Ovary (tissue), 9 donors: ENCODE results near the gene TMEM37. TPM values are rescaled to one million over a fixed set of nuclear protein-coding genes. Genes with fewer than 3 reads are reported as not detected.

ENCODE experiments used
- DNase-seq, 5 donors: peaks; one replicate each; pipeline ENCODE4 v3.0.0-alpha.2; 2019 to 2020
- H3K27ac ChIP-seq, 2 donors: fragments of 200-600 bp; one replicate each; pipeline versions ENCODE4 v1.5.1 to v1.8.0; 2019 to 2022
- H3K27me3 ChIP-seq: fragments of 200-600 bp; one replicate; pipeline ENCODE4 v1.8.0; 2022
- H3K36me3 ChIP-seq: fragments of 200-600 bp; sonication (generic); one replicate; pipeline ENCODE4 v1.5.1; 2019
- H3K4me1 ChIP-seq: one replicate; pipeline ENCODE4 v1.8.1; 2013; ENCODE audit warnings: mild to moderate bottlenecking, moderate library complexity; ENCODE audit not compliant: insufficient read depth
- H3K4me3 ChIP-seq: fragments of 200-600 bp; sonication (generic); one replicate; pipeline ENCODE4 v1.5.1; 2017
- H3K9me3 ChIP-seq, 2 donors: fragments of 200-600 bp in 1 of 2; sonication (generic) in 1 of 2; one replicate each; pipeline versions ENCODE4 v1.5.1 to v1.8.1; 2013 to 2019; ENCODE audit warnings: mild to moderate bottlenecking in 1 of 2, moderate library complexity in 1 of 2
- CTCF ChIP-seq, 3 donors: fragments of 450-650 bp in 2 of 3; fragments of 200-600 bp in 1 of 3; IDR thresholded peaks; one replicate each; pipeline versions ENCODE4 v1.5.1 to v1.8.0; 2016 to 2022; ENCODE audit warnings: antibody characterized with exemption in 3 of 3, mild to moderate bottlenecking in 1 of 3
- EP300 ChIP-seq: sonication (generic); formaldehyde crosslinking; IDR thresholded peaks from one replicate; pipeline ENCODE4 v1.6.1; 2017; ENCODE audit warnings: antibody characterized with exemption
- POLR2A ChIP-seq: fragments of 450-650 bp; IDR thresholded peaks from one replicate; pipeline ENCODE4 v1.6.1; 2017; ENCODE audit warnings: antibody characterized with exemption, mild to moderate bottlenecking, moderate library complexity
- WGBS, 3 donors: extraction: QIAGEN DNeasy Blood & Tissue Kit in 1 of 3; methylation state at CpG; one replicate each; pipeline versions ENCODE4 v1.1.5 to v1.1.7; 2013 to 2017; 5-methylcytosine and 5-hydroxymethylcytosine counted together
- intact Hi-C, 4 donors: fragments of 100-400 bp; cut with DNase I; formaldehyde crosslinking; loops; one replicate each; pipeline versions ENCODE4 v1.11.0 to v1.15.1; 2022 to 2023
- polyA plus RNA-seq, 2 donors: library from polyadenylated mRNA; stranded (reverse); fragments of 200-250 nt in 1 of 2; fragments of 350-450 nt in 1 of 2; fragmentation: Illumina TruSeq in 1 of 2; extraction: RNeasy Lipid Tissue Mini Kit (QIAGEN cat#74804) in 1 of 2; gene quantifications; one replicate each; pipeline ENCODE4 v1.2.3, GENCODE V29; 2013 to 2014
- total RNA-seq, 7 donors: library from RNA; depleted of rRNA in 2 of 7; stranded (reverse); fragments of >200 nt in 2 of 7; fragmentation: NEBNext Ultra II Directional in 3 of 7; extraction: Animal tissue kit (Norgen Biotek cat#: 25700) in 3 of 7; gene quantifications; one replicate each; pipeline versions ENCODE4 v1.1.0 to v1.2.4, GENCODE V29; 2016 to 2023
- donor health status: DM: no; HTN: no; CAD: no; lungs with moderate emphysema.
- donor health status: DM: no; HTN: no; CAD: no.
- donor health status: Bipolar disorder and iron deficiency.
- donor health status: DM: yes; HTN: yes; CAD: no.
- donor health status: DM: no; HTN: no; CAD: no.
- donor health status: DM: yes; HTN: yes; CAD: no.

The TMEM37 gene
- total and polyA plus RNA-seq, 9 donors = 9.5 to 32.5 (median 18.1) TPM

- Histone ChIP-seq H3K4me1 (peaks cover 4% of the 10 kb centered on the region), H3K27me3 (no peaks in the 10 kb centered on the region), H3K36me3 (no peaks in the 10 kb centered on the region), H3K27ac (no peak overlapping the region), H3K4me3 (no peak overlapping the region), H3K9me3 (no peaks in the 10 kb centered on the region)
- 64 to 79% (median 71%) methylated on average over 7 of the region's 7 CpGs for WGBS, 3 donors
- TF ChIP-seq POLR2A = no peak
- TF ChIP-seq CTCF (IDR thresholded peaks at IDR 0.05) = no peak
- TF ChIP-seq EP300 = no peak
- intact Hi-C loops = no loop called here
- DNase-seq = no peak
Measured at GRCh38 chr2:119435953-119436297, 4.3 kb downstream of the TMEM37 start.

GRCh38 chr2:119436993-119437772, 5.5 kb downstream of the TMEM37 start:
- intact Hi-C loops = no loop called here
- no peak overlapping the region for H3K27ac ChIP-seq
- TF ChIP-seq POLR2A (no peak), CTCF (IDR thresholded peaks at IDR 0.05) (no peak), EP300 (no peak)
- H3K4me1 ChIP-seq = peaks cover 4% of the 10 kb centered on the region
- no peaks in the 10 kb centered on the region for H3K27me3 ChIP-seq
- H3K36me3 ChIP-seq = no peaks in the 10 kb centered on the region
- H3K4me3 ChIP-seq = no peak overlapping the region
- no peak for DNase-seq
- 88 to 93% (median 88%) methylated on average over 21 to 22 of the region's 22 CpGs for WGBS, 3 donors
- H3K9me3 ChIP-seq = no peaks in the 10 kb centered on the region

GRCh38 chr2:119438128-119438656, 6.5 kb downstream of the TMEM37 start:
- Histone ChIP-seq H3K4me3 (no peak overlapping the region), H3K36me3 (no peaks in the 10 kb centered on the region), H3K9me3 (no peaks in the 10 kb centered on the region), H3K27me3 (no peaks in the 10 kb centered on the region), H3K4me1 (peaks cover 1% of the 10 kb centered on the region), H3K27ac (no peak overlapping the region)
- TF ChIP-seq EP300 (no peak), CTCF (IDR thresholded peaks at IDR 0.05) (no peak), POLR2A (no peak)
- intact Hi-C loops = no loop called here
- WGBS, 3 donors = 92 to 95% (median 93%) methylated on average over 6 of the region's 6 CpGs
- DNase-seq = no peak

- intact Hi-C loops = no loop called here
- Histone ChIP-seq H3K27ac (no peak overlapping the region), H3K36me3 (no peaks in the 10 kb centered on the region), H3K9me3 (no peaks in the 10 kb centered on the region), H3K4me3 (no peak overlapping the region), H3K4me1 (peaks cover 1% of the 10 kb centered on the region), H3K27me3 (no peaks in the 10 kb centered on the region)
- no peak for DNase-seq
- no peak for TF ChIP-seq EP300
- no peak for TF ChIP-seq POLR2A
- no peak for TF ChIP-seq CTCF (IDR thresholded peaks at IDR 0.05)
- WGBS, 3 donors = 86 to 93% (median 91%) methylated on average over 6 of the region's 6 CpGs
Measured at GRCh38 chr2:119438726-119439284, 7.2 kb downstream of the TMEM37 start.
